ENCODE measurements around the gene LTBP3.

DNA sequence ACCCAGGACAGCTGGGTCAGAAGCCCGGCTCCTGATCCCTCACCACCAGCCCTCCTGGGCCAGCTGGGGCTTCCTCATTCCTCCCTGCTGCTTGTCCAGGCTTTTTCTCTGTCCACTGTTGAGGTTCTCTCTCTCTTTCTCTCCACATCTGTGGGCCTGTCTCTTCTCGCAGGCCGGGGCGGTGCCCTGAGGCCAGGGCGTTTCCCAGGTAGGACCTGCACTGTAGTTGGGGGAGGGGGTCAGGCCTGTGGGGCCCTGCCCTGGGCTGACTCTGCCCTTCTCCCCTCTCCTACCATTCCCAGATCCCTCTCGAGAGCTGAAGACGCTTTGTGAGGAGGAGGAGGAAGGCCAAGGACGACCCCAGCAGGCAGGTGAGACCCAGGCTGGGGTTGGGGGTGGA lies 22.6 kb upstream of the LTBP3 start:
- TF ChIP-seq, protein P1, sequence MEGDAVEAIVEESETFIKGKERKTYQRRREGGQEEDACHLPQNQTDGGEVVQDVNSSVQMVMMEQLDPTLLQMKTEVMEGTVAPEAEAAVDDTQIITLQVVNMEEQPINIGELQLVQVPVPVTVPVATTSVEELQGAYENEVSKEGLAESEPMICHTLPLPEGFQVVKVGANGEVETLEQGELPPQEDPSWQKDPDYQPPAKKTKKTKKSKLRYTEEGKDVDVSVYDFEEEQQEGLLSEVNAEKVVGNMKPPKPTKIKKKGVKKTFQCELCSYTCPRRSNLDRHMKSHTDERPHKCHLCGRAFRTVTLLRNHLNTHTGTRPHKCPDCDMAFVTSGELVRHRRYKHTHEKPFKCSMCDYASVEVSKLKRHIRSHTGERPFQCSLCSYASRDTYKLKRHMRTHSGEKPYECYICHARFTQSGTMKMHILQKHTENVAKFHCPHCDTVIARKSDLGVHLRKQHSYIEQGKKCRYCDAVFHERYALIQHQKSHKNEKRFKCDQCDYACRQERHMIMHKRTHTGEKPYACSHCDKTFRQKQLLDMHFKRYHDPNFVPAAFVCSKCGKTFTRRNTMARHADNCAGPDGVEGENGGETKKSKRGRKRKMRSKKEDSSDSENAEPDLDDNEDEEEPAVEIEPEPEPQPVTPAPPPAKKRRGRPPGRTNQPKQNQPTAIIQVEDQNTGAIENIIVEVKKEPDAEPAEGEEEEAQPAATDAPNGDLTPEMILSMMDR (IDR thresholded peaks at IDR 0.05; ENCODE audit: extremely low read depth in 1 of 2, insufficient read depth in 1 of 2, low read depth in 1 of 2, low read length in 2 of 2), result no peak
- TF ChIP-seq POLR2A (IDR thresholded peaks at IDR 0.05; ENCODE audit: low read depth, low read length) (no peak), EZH2 (IDR thresholded peaks at IDR 0.05; ENCODE audit: borderline replicate concordance, low read depth, low read length, severe bottlenecking) (no peak), JUN (IDR thresholded peaks at IDR 0.05; ENCODE audit: borderline replicate concordance, insufficient read depth, insufficient read length, low read depth) (no peak), MYC (IDR thresholded peaks at IDR 0.05; ENCODE audit: low read depth, low read length) (no peak), FOS (IDR thresholded peaks at IDR 0.05; ENCODE audit: borderline replicate concordance, insufficient read depth, low read length) (no peak), GATA2 (IDR thresholded peaks at IDR 0.05; ENCODE audit: insufficient read depth, insufficient read length, low read depth, low read length) (no peak)
- TF ChIP-seq, protein P2, sequence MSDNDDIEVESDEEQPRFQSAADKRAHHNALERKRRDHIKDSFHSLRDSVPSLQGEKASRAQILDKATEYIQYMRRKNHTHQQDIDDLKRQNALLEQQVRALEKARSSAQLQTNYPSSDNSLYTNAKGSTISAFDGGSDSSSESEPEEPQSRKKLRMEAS (IDR thresholded peaks at IDR 0.05; ENCODE audit: insufficient read depth, insufficient read length), result no peak

Measured in endothelial cell of umbilical vein (primary cell).